Keratinocyte (primary cell): ENCODE measurements around the gene MANSC4. TPM values are rescaled to one million over a fixed set of nuclear protein-coding genes. Genes with fewer than 3 reads are reported as not detected.

Source experiments
- DNase-seq: peaks from one replicate; pipeline ENCODE4 v3.0.0-alpha.2; 2011; ENCODE audit warnings: low read depth, missing footprints, low spot score
- FAIRE-seq: peaks from 2 replicates; lab custom pipeline; 2011; peaks lifted over from hg19 to GRCh38; lab: Jason Lieb, UNC
- H2AFZ ChIP-seq: 2 replicates; pipeline ENCODE4 v1.6.0; 2012; ENCODE audit warnings: low read length, control low read depth, inconsistent platforms; ENCODE audit not compliant: control insufficient read depth
- H3K27ac ChIP-seq: 2 replicates; pipeline ENCODE4 v1.5.1; 2011; ENCODE audit warnings: low read length; ENCODE audit not compliant: control insufficient read depth, insufficient read depth
- H3K27me3 ChIP-seq: 3 replicates; pipeline ENCODE4 v1.6.0; 2011; ENCODE audit warnings: low read length; ENCODE audit not compliant: control insufficient read depth, insufficient read depth; ENCODE audit errors: extremely low read depth
- H3K36me3 ChIP-seq, 2 experiments: 2 replicates in 1 of 2; 3 replicates in 1 of 2; pipeline ENCODE4 v1.5.1; 2011; ENCODE audit warnings: low read length in 2 of 2, mild to moderate bottlenecking in 1 of 2; ENCODE audit not compliant: control insufficient read depth in 2 of 2, insufficient read depth in 2 of 2; ENCODE audit errors: extremely low read depth in 1 of 2
- H3K4me1 ChIP-seq: 3 replicates; pipeline ENCODE4 v1.5.1; 2011; ENCODE audit warnings: low read length; ENCODE audit not compliant: control insufficient read depth, insufficient read depth; ENCODE audit errors: extremely low read depth
- H3K4me2 ChIP-seq: 3 replicates; pipeline ENCODE4 v1.6.0; 2011; ENCODE audit warnings: low read depth, low read length; ENCODE audit not compliant: control insufficient read depth, insufficient read depth; ENCODE audit errors: extremely low read depth
- H3K4me3 ChIP-seq, 3 experiments: fragments of 200-600 bp in 1 of 3; sonication (generic) in 1 of 3; 2 replicates in 2 of 3; 3 replicates in 1 of 3; pipeline ENCODE4 v1.5.1; 2011 to 2016; ENCODE audit warnings: low read length in 3 of 3, mild to moderate bottlenecking in 3 of 3, control low read depth in 2 of 3, inconsistent platforms in 1 of 3, low read depth in 1 of 3, mixed read lengths in 1 of 3, mixed run types in 1 of 3, moderate library complexity in 1 of 3; ENCODE audit not compliant: control insufficient read depth in 2 of 3, insufficient read depth in 2 of 3; ENCODE audit errors: extremely low read depth in 1 of 3
- H3K79me2 ChIP-seq: 2 replicates; pipeline ENCODE4 v1.6.0; 2012; ENCODE audit warnings: low read length; ENCODE audit not compliant: control insufficient read depth, insufficient read depth
- H3K9ac ChIP-seq: 3 replicates; pipeline ENCODE4 v1.6.0; 2011; ENCODE audit warnings: low read length; ENCODE audit not compliant: control insufficient read depth, insufficient read depth; ENCODE audit errors: extremely low read depth
- H3K9me1 ChIP-seq: 3 replicates; pipeline ENCODE4 v1.6.0; 2011; ENCODE audit warnings: low read length; ENCODE audit not compliant: control insufficient read depth, insufficient read depth; ENCODE audit errors: extremely low read depth
- H3K9me3 ChIP-seq: 2 replicates; pipeline ENCODE4 v1.5.1; 2012; ENCODE audit warnings: low read depth, low read length; ENCODE audit not compliant: control insufficient read depth
- H4K20me1 ChIP-seq: 3 replicates; pipeline ENCODE4 v1.6.0; 2011; ENCODE audit warnings: low read length; ENCODE audit not compliant: control insufficient read depth, insufficient read depth; ENCODE audit errors: extremely low read depth
- CTCF ChIP-seq, 3 experiments: IDR thresholded peaks in 1 of 3; conservative IDR thresholded peaks in 1 of 3; optimal IDR thresholded peaks in 1 of 3; 2 replicates in 2 of 3; 3 replicates in 1 of 3; pipeline versions ENCODE3 to v1.5.1; 2011; ENCODE audit warnings: low read length in 3 of 3, mild to moderate bottlenecking in 3 of 3, moderate library complexity in 2 of 3, control low read depth in 1 of 3, inconsistent platforms in 1 of 3; ENCODE audit not compliant: insufficient read depth in 2 of 3; ENCODE audit errors: extremely low read depth in 1 of 3
- EZH2 ChIP-seq: IDR thresholded peaks from one replicate; pipeline ENCODE4 v1.6.1; 2012; ENCODE audit warnings: inconsistent platforms, mild to moderate bottlenecking, low read length, moderate library complexity
- dilution Hi-C: fragments of 300-500 bp; cut with MboI; formaldehyde crosslinking; loops from one replicate; pipeline ENCODE4 v1.7.0; 2020; ENCODE audit warnings: low sequenced_read_pairs; ENCODE audit not compliant: extremely low pct_ligation_motif_present
- polyA plus RNA-seq, 5 experiments: library from polyadenylated mRNA; depleted of rRNA in 3 of 5; stranded (reverse) in 3 of 5; stranded (forward) in 1 of 5; unstranded in 1 of 5; fragments of >200 nt; gene quantifications; 1 replicate in 1 of 5; 2 replicates in 3 of 5; 3 replicates in 1 of 5; pipeline versions ENCODE4 v1.2.1 to v1.2.3, GENCODE V29; 2011 to 2012; ENCODE audit warnings: missing spikeins in 2 of 5, low read depth in 1 of 5, low replicate concordance in 1 of 5

The MANSC4 gene
- polyA plus RNA-seq, 1 donor (not counting 4 experiments of a cell fraction or from before 2014, with no cell fraction given), result 0.67 TPM

- H3K9me1 ChIP-seq, result no peaks in the 10 kb centered on the region
- H3K79me2 ChIP-seq, result no peaks in the 10 kb centered on the region
- TF ChIP-seq EZH2 (no peak), CTCF (optimal IDR thresholded peaks at IDR 0.05 in 1 of 3, IDR thresholded peaks at IDR 0.05 in 1 of 3, conservative IDR thresholded peaks at IDR 0.05 in 1 of 3; ENCODE audit: extremely low read depth in 1 of 3, insufficient read depth in 2 of 3, low read length in 3 of 3) (peak; percentile 68 to 85 (median 75))
- dilution Hi-C loops, result no loop called here
- H3K36me3 ChIP-seq, result no peaks in the 10 kb centered on the region
- FAIRE-seq (peak; percentile 67), DNase-seq (peak; percentile 23)
- H4K20me1 ChIP-seq, result no peaks in the 10 kb centered on the region
- peak overlapping the region; percentile 72 for H3K9ac ChIP-seq
- no peaks in the 10 kb centered on the region for H3K27me3 ChIP-seq
- H3K4me3 ChIP-seq, result peak overlapping the region in 2 of 3 experiments; percentile 23 to 29
- H2AFZ ChIP-seq, result peak overlapping the region; percentile 20
- peak overlapping the region; percentile 94 for H3K27ac ChIP-seq
- peaks cover 31% of the 10 kb centered on the region for H3K4me1 ChIP-seq
- no peaks in the 10 kb centered on the region for H3K9me3 ChIP-seq
- peak overlapping the region; percentile 81 for H3K4me2 ChIP-seq
Observed at GRCh38 chr12:27821259-27821973, 41.4 kb upstream of the MANSC4 start.

GRCh38 chr12:27820564-27820963 is 40.5 kb upstream of the MANSC4 start:
- Histone ChIP-seq H3K27ac (peak overlapping the region; percentile 94), H2AFZ (peak overlapping the region; percentile 85), H3K4me2 (peak overlapping the region; percentile 22), H3K36me3 (no peaks in the 10 kb centered on the region), H4K20me1 (no peaks in the 10 kb centered on the region), H3K9ac (peak overlapping the region; percentile 72), H3K4me1 (peaks cover 31% of the 10 kb centered on the region), H3K27me3 (no peaks in the 10 kb centered on the region), H3K79me2 (no peaks in the 10 kb centered on the region), H3K9me1 (no peaks in the 10 kb centered on the region), H3K9me3 (no peaks in the 10 kb centered on the region), H3K4me3 (no peak overlapping the region)
- DNase-seq (no peak), FAIRE-seq (no peak)
- dilution Hi-C loops, result no loop called here
- TF ChIP-seq CTCF (optimal IDR thresholded peaks at IDR 0.05 in 1 of 3, IDR thresholded peaks at IDR 0.05 in 1 of 3, conservative IDR thresholded peaks at IDR 0.05 in 1 of 3; ENCODE audit: extremely low read depth in 1 of 3, insufficient read depth in 2 of 3, low read length in 3 of 3), result no peak
- TF ChIP-seq EZH2, result no peak
